Left renal cortex interstitium (tissue), 4 donors: ENCODE data around the gene KRTAP4-12. TPM values are rescaled to one million over a fixed set of nuclear protein-coding genes. Genes with fewer than 3 reads are reported as not detected.
"Not testable (repeated sequence)": the region's sequence is repeated elsewhere in the genome, so short reads cannot be mapped to it uniquely, and the experiment has no call there.

Experiments used
- DNase-seq, 4 donors: peaks; one replicate each; pipeline ENCODE4 v3.0.0-alpha.2; 2013; ENCODE audit warnings: low read depth in 4 of 4, low spot score in 2 of 4, missing footprints in 1 of 4
- polyA plus RNA-seq, 4 donors: library from polyadenylated mRNA; unstranded; fragments of 120-200 nt; gene quantifications; one replicate each; pipeline ENCODE4 v1.2.1, GENCODE V29; 2013; ENCODE audit not compliant: insufficient read length in 4 of 4

The KRTAP4-12 gene
- not detected for polyA plus RNA-seq

GRCh38 chr17:41123991-41124371 is at the start of gene KRTAP4-12:
KRTAP4-12 (minus strand) TSS chr17:41124182; CDS start chr17:41124122, 60 bp downstream.
- not testable (repeated sequence) for DNase-seq

- no peak for DNase-seq
These were observed 47.9 kb upstream of the KRTAP4-12 start for GRCh38 chr17:41171886-41172285.

DNA sequence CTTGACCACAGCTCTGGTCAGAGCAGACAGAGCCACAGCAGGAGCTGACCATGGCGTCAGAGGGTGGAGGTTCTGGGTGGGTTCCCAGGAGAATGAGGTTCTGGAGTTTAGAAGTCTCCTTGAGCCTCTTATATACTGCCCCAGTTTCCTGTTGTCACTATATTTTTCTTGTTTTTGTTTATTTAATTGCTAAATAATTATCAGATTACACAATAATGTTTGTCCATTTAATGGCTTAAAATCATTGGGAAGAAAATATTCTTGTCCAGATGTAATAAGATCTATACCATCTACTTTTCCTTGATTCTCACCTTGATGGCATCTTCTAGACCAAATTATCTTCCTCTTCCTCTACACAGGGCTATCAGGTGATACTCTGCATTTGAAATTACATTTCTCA is 44.1 kb upstream of the KRTAP4-12 start, which contains the start of gene KRTAP4-3:
Gene KRTAP4-3 (minus strand): TSS at position 101 of the 400 bp plus-strand sequence. CDS start 49 bp downstream, at position 52.
- DNase-seq = no peak

DNA sequence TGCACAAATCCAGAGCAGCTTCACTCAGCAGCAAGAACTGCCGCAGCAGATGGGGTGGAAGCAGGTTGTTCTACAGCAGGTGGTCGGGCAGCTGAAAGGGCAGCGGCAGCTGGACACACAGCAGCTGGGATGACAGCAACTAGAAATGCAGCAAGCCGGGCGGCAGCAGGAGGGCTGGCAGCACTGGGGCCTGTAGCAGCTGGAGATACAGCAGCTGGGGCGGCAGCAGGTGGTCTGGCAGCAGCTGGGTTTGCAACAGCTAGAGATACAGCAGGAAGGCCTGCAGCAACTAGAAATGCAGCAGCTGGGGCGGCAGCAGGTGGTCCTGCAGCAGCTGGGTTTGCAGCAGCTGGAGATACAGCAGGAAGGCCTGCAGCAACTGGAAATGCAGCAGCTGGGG is 43.6 kb upstream of the KRTAP4-12 start:
- no peak for DNase-seq

DNA sequence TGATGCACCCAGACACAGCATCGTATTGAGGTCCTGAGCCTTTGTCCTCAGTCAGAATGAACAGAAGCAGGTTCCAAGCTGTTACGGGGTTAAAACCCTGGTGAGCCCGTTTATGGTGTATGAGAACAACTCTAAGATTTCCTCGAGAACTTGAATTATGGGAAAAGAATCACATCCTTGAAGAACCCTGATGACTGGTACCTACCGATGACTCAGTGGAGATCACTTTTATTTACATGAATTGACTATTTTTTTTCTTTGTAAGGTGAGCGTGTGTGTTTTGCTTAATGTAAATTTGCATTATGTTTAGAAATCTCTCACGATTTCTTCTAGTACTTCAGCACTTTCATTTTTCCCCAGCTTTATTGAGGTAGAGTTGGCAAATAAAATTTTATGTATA is 39.8 kb upstream of the KRTAP4-12 start:
- DNase-seq = no peak

- no peak for DNase-seq
These were observed 36.7 kb upstream of the KRTAP4-12 start, which contains the start of gene KRTAP4-4 for GRCh38 chr17:41160648-41161047. KRTAP4-4 (minus strand) TSS chr17:41160748; CDS start chr17:41160691, 57 bp downstream.

DNA sequence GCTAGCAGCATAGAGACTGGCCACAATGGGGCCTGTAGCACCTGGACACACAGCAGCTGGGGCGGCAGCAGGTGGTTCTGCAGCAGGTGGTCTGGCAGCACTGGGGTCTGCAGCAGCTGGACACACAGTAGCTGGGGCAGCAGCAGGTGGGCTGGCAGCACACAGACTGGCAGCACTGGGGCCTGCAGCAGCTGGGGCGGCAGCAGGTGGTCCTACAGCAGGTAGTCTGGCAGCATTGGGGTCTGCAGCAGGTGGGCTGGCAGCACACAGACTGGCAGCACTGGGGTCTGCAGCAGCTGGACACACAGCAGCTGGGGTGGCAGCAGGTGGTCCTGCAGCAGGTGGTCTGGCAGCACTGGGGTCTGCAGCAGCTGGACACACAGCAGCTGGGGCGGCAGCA is 36.2 kb upstream of the KRTAP4-12 start:
- not testable (repeated sequence) for DNase-seq

- DNase-seq = no peak
These were observed 29.9 kb upstream of the KRTAP4-12 start for GRCh38 chr17:41153856-41154255.

DNA sequence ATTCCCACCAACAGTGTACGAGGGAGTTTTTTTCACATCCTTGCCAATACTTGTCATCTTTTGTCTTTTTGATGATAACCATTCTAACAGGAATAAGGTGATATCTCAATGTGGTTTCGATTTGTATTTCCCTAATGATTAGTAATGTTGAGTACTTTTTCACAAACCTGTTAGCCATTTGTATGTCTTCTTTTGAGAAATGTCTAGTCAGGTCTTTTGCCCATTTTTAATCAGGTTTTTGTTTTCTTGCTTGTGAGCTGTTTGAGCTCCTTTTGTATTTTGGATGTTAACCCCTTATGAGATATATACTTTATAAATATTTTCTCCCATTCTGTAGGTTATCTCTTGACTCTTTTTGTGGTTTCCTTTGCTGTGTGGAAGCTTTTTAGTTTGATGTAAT is 27.5 kb upstream of the KRTAP4-12 start:
- DNase-seq = no peak

DNA sequence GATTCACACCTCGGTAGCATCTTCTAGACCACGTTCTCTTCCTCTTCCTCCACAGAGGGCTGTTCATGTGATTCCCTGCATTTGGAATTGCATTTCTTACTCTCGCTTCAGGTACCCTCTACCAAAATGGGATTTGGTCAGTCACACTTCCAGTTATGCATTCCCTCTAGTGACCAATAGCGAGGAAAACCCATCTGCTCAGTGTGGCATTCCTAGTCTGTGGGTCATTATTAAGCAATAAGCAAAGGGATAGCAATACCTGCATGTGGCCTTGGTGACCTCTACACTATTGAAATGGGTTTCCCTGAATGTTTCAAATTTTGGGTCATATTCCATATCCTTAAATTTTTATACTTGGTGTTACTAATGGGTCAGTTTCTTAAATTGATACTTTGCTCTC is 26.0 kb upstream of the KRTAP4-12 start:
- DNase-seq = no peak

- no peak for DNase-seq
These were observed 25.6 kb upstream of the KRTAP4-12 start, which contains the start of gene KRTAP4-5 for GRCh38 chr17:41149652-41149985. KRTAP4-5 (minus strand) TSS chr17:41149825; CDS start chr17:41149767, 58 bp downstream.

GRCh38 chr17:41148971-41149651 is 25.1 kb upstream of the KRTAP4-12 start:
- DNase-seq = not testable (repeated sequence)

- no peak for DNase-seq
These were observed 23.7 kb upstream of the KRTAP4-12 start for GRCh38 chr17:41147531-41148204.

GRCh38 chr17:41145261-41145660 is 21.3 kb upstream of the KRTAP4-12 start:
- no peak for DNase-seq

- no peak for DNase-seq
These were observed 20.9 kb upstream of the KRTAP4-12 start for GRCh38 chr17:41144846-41145245.

DNA sequence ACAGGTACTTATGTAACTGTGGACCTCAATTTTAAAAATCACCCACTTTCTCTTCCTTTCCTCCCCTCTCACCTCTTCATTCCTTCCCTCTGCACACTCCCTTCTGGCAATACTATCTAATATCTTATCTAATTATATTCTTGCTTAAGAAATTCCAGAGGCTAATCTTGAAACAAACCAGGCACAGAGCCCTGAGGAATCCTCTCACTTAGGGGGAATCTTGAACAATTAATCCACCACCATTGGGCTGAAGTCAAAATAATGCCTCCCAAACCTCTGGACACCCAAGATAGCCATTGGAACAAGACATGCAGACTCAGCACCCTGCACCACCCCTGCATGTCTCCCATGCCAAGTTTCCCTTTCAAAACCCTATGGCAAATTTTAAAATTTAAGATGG is 17.4 kb upstream of the KRTAP4-12 start:
- DNase-seq = no peak

DNA sequence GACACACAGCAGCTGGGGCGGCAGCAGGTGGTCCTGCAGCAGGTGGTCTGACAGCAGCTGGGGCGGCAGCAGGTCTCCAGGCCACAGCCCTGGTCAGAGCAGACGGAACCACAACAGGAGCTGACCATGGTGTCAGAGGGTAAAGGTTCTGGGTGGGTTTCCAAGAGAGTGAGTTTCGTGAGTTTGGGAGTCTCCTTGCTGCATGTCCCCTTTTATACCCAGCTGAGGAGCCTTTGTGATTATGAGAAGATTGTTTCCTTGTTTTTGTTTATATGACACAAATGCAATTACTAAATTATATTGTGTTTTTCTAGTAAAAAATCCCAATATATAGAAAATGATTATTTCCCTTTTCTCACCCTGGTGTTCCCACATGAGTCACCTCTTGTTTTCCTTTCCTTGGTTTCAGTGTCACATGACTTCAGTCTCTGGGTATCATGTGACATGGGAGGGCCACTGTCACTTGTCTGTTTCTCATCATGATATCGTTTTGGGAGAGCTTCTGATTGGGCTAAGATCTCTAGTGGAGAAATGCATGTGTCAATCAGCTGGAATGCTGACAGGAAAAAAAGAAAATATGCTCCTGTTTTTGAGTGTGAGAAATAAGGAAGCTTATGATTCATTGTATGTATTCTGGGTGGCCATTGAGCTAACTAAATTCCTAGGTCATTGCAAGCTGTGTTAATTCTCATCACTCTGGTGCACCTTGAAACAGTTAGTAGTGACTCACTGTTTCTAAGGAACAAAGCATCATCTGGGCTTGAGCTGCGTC is 16.6 kb upstream of the KRTAP4-12 start, which contains the start of gene KRTAP4-6:
Gene KRTAP4-6 (minus strand): TSS at position 185 of the 772 bp plus-strand sequence. CDS start 57 bp downstream, at position 128.
- no peak for DNase-seq

DNA sequence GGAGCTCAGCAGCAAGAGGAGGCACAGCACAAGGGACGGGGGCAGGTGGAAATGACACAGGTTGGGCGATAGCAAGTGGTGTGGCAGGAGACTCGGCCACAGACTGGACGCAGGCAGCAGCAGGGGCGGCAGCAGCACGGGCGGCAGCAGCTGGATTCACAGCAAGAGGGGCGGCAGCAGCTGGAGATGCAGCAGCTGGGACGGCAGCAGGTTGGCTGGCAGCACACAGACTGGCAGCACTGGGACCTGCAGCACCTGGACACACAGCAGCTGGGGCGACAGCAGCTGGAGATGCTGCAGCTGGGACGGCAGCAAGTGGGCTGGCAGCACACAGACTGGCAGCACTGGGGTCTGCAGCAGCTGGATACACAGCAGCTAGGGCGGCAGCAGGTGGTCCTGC is 15.9 kb upstream of the KRTAP4-12 start:
- DNase-seq = not testable (repeated sequence)

DNA sequence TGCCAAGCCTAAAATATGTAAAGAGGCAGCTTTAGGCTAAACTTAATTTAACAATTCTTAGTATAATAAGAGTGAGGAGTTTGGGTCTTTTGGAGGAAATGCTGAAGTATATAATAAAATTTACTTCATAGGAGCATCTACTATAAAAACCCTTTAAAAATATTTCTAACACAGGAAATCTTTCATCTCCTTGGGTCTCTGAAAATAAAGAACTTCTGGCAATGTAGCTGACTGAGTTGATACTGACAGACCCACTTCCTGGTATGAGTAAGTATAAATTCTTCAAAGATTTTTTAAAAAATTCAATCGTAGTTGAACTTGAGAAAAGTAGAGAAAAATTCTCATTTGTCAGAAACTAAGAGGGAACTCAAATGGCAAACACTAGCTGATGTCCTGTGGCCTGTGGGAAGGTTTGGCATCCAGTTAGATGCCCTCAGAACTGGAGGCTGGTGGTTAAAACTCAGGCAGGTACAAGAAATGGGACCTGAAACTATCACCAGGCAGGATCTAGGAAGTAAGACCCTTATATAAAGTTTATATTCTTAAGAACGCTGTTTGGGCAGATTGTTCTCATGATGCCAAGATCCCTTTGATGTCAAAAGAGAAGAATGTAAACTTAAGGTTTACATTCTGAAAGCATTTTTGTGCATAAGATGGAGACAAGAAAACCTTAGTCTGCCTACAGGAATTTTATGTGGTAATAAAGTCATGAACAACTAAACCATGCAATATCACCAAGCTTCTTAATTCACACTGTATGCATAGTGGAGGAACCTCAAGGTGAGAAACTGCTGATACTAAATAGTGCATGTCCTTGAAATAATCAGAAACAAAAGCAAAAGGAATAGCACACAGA is 10.1 kb upstream of the KRTAP4-12 start:
- DNase-seq = no peak

- DNase-seq = no peak
These were observed 8.0 kb upstream of the KRTAP4-12 start for GRCh38 chr17:41131979-41132378.
